SJSA1 (cell line): Measurements from ENCODE around the gene KIF6. TPM values are rescaled to one million over a fixed set of nuclear protein-coding genes. Genes with fewer than 3 reads are reported as not detected.
A peak's percentile ranks its signal among the peaks of the same experiment; 100 is the strongest.

ENCODE experiments used
- DNase-seq, 2 experiments: peaks; one replicate each; pipeline ENCODE4 v3.0.0-alpha.2; 2015 to 2020; ENCODE audit warnings: low spot score in 2 of 2, low read depth in 1 of 2
- H3K27ac ChIP-seq: fragments of 250-450 bp; sonication (Bioruptor Pico); 2 replicates; pipeline ENCODE4 v1.5.1; 2020; ENCODE audit warnings: mild to moderate bottlenecking, moderate library complexity
- H3K27me3 ChIP-seq: fragments of 250-450 bp; sonication (Bioruptor Pico); replicated peaks from 2 replicates; pipeline ENCODE4 v1.5.1; 2020; ENCODE audit warnings: mild to moderate bottlenecking, moderate library complexity
- H3K36me3 ChIP-seq: fragments of 250-450 bp; sonication (Bioruptor Pico); 2 replicates; pipeline ENCODE4 v1.5.1; 2020; ENCODE audit warnings: mild to moderate bottlenecking
- H3K4me1 ChIP-seq: fragments of 250-450 bp; sonication (Bioruptor Pico); replicated peaks from 2 replicates; pipeline ENCODE4 v1.6.1; 2021; ENCODE audit warnings: mild to moderate bottlenecking
- H3K4me3 ChIP-seq: fragments of 250-450 bp; sonication (Bioruptor Pico); 2 replicates; pipeline ENCODE4 v1.5.1; 2020; ENCODE audit warnings: mild to moderate bottlenecking
- H3K9me3 ChIP-seq: fragments of 250-450 bp; sonication (Bioruptor Pico); replicated peaks from 2 replicates; pipeline ENCODE4 v1.5.1; 2020; ENCODE audit warnings: mild to moderate bottlenecking
- total RNA-seq: library from RNA; depleted of rRNA; stranded (reverse); fragments of >200 nt; shearing (Covaris generic); gene quantifications from 2 replicates; pipeline ENCODE4 v1.2.3, GENCODE V29; 2014

Gene KIF6
- total RNA-seq, 1 experiment from 2014 or later = not detected

- Histone ChIP-seq H3K4me1 (no peaks in the 10 kb centered on the region), H3K36me3 (no peaks in the 10 kb centered on the region), H3K27ac (no peak overlapping the region), H3K4me3 (no peak overlapping the region), H3K27me3 (no peaks in the 10 kb centered on the region), H3K9me3 (no peaks in the 10 kb centered on the region)
- DNase-seq = no peak
These were observed 374.3 kb downstream of the KIF6 start for GRCh38 chr6:39350723-39351505.

- DNase-seq = no peak
- H3K9me3 ChIP-seq = no peaks in the 10 kb centered on the region
- H3K4me1 ChIP-seq = no peaks in the 10 kb centered on the region
- no peaks in the 10 kb centered on the region for H3K27me3 ChIP-seq
- H3K36me3 ChIP-seq = no peaks in the 10 kb centered on the region
- no peak overlapping the region for H3K4me3 ChIP-seq
- H3K27ac ChIP-seq = no peak overlapping the region
These were observed 376.5 kb downstream of the KIF6 start for GRCh38 chr6:39348740-39349139.

GRCh38 chr6:39347906-39348585, 377.2 kb downstream of the KIF6 start:
- Histone ChIP-seq H3K36me3 (no peaks in the 10 kb centered on the region), H3K27me3 (no peaks in the 10 kb centered on the region), H3K9me3 (no peaks in the 10 kb centered on the region), H3K4me1 (no peaks in the 10 kb centered on the region), H3K27ac (no peak overlapping the region), H3K4me3 (no peak overlapping the region)
- peak; percentile 31 to 60 for DNase-seq

- no peak overlapping the region for H3K4me3 ChIP-seq
- no peaks in the 10 kb centered on the region for H3K4me1 ChIP-seq
- no peak overlapping the region for H3K27ac ChIP-seq
- H3K36me3 ChIP-seq = no peaks in the 10 kb centered on the region
- no peak for DNase-seq
- H3K27me3 ChIP-seq = no peaks in the 10 kb centered on the region
- H3K9me3 ChIP-seq = no peaks in the 10 kb centered on the region
These were observed 378.0 kb downstream of the KIF6 start for GRCh38 chr6:39347206-39347605.

- Histone ChIP-seq H3K27ac (no peak overlapping the region), H3K4me1 (no peaks in the 10 kb centered on the region), H3K27me3 (no peaks in the 10 kb centered on the region), H3K4me3 (no peak overlapping the region), H3K9me3 (no peaks in the 10 kb centered on the region), H3K36me3 (no peaks in the 10 kb centered on the region)
- DNase-seq = no peak
These were observed 380.4 kb downstream of the KIF6 start for GRCh38 chr6:39344821-39345280.

DNA sequence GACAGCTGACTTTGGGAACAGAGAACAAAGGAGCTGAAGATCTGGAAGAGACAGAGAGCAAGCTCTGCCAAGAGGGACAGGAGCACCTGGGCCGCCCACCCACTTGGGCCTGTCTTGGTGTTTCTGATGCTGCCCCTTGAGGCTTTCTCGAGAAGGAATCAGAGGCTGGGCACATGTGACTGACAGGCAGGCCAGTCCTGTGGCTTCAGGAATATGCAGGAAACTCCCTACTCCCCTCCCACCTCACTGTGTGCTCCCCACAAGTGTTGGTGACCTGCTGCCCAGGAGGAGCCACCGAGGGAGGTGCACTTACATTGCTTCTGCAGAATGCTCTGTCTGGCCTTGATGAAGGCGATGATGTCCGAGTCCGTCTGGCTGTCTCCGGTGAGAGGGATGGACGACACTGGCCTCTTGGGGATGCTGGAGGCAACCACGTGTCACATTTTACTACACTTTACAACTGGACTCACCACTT, 381.8 kb downstream of the KIF6 start:
- Histone ChIP-seq H3K36me3 (no peaks in the 10 kb centered on the region), H3K4me1 (no peaks in the 10 kb centered on the region), H3K27ac (no peak overlapping the region), H3K27me3 (no peaks in the 10 kb centered on the region), H3K4me3 (no peak overlapping the region), H3K9me3 (no peaks in the 10 kb centered on the region)
- DNase-seq = no peak

DNA sequence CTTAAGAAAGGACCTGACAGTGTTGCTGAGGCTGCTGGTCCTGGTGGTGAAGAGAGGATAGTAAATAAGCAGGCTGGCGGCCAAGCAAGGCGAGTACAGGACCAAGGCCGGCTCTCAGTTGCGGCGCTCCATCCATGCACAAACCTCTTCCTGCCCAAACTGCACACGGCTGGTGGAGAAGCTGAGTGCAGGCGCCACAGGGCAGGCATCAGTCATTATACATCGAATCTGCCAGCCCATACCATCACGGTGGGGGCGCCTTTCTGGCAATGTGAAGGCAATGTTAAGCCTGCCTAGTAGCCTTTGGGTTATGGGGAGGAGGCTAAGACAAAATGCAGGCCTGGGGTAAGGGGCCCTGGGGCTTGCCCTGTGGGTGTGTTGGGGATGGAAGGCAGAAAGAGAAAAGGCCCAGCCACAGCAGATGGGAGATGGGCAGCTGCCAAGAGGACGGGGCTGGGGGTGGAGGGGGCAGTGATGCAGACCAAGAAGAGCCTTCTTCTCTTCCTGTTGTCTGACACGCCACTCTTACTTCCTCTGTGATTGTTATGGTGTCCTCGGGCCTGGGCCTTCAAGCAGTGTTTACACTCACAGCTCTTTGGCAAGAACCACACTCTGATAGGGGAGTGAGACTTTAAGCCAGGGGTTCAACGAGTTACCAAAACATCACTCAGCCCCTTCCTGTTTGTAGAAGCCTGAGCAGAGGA, 382.4 kb downstream of the KIF6 start:
- no peak for DNase-seq
- no peaks in the 10 kb centered on the region for H3K27me3 ChIP-seq
- H3K4me1 ChIP-seq = no peaks in the 10 kb centered on the region
- H3K36me3 ChIP-seq = no peaks in the 10 kb centered on the region
- H3K4me3 ChIP-seq = no peak overlapping the region
- no peaks in the 10 kb centered on the region for H3K9me3 ChIP-seq
- H3K27ac ChIP-seq = no peak overlapping the region

GRCh38 chr6:39341937-39342336, 383.3 kb downstream of the KIF6 start:
- H3K9me3 ChIP-seq = no peaks in the 10 kb centered on the region
- H3K4me3 ChIP-seq = no peak overlapping the region
- H3K27ac ChIP-seq = no peak overlapping the region
- H3K4me1 ChIP-seq = no peaks in the 10 kb centered on the region
- H3K36me3 ChIP-seq = no peaks in the 10 kb centered on the region
- DNase-seq = no peak
- no peaks in the 10 kb centered on the region for H3K27me3 ChIP-seq

- Histone ChIP-seq H3K4me1 (no peaks in the 10 kb centered on the region), H3K27ac (no peak overlapping the region), H3K9me3 (no peaks in the 10 kb centered on the region)
These were observed 383.9 kb downstream of the KIF6 start for GRCh38 chr6:39341352-39341751.

DNA sequence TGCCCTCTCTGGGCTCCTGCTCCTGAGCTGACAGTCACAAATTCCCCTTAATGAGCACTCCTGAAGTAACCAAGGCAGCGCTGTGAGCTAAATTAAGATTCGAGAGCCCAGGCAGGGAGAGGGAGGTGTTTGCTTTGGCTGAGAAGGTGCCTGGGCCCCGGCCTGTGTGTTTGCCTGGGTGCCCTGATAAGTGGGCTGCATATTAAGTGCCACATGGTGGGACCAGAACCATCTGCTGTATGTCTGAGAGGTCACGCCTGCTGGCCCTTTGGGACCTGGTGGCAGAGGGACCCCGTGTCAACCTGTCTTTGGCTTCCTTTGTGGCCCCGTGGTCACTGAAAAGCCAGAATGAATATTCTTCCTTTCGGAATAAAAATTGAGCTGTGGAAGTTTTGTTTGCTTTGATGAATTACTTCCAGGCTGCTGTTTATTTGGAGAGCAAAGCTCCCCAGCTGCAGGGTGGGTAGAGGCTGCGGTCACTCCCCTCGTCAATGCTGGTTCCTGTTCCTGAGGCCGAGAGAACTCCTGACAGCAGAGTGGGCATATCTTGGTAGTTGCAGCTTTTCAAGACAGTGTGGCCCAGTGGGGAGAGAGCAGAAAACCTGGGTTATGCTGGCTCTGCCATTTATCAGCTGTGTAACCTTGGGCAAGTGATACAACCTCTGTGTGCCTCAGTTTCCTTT, 385.2 kb downstream of the KIF6 start:
- Histone ChIP-seq H3K27me3 (no peaks in the 10 kb centered on the region), H3K27ac (no peak overlapping the region), H3K36me3 (no peaks in the 10 kb centered on the region), H3K4me1 (no peaks in the 10 kb centered on the region), H3K9me3 (no peaks in the 10 kb centered on the region), H3K4me3 (no peak overlapping the region)
- no peak for DNase-seq

More at GRCh38 chr6:39341352-39341751, 383.9 kb downstream of the KIF6 start:
- Histone ChIP-seq H3K27me3 (no peaks in the 10 kb centered on the region), H3K36me3 (no peaks in the 10 kb centered on the region), H3K4me3 (no peak overlapping the region)
- no peak for DNase-seq

- H3K4me3 ChIP-seq = no peak overlapping the region
- DNase-seq = no peak
- H3K36me3 ChIP-seq = no peaks in the 10 kb centered on the region
- H3K4me1 ChIP-seq = no peaks in the 10 kb centered on the region
- no peak overlapping the region for H3K27ac ChIP-seq
- H3K27me3 ChIP-seq = no peaks in the 10 kb centered on the region
- no peaks in the 10 kb centered on the region for H3K9me3 ChIP-seq
These were observed 385.9 kb downstream of the KIF6 start for GRCh38 chr6:39339096-39339867.

DNA sequence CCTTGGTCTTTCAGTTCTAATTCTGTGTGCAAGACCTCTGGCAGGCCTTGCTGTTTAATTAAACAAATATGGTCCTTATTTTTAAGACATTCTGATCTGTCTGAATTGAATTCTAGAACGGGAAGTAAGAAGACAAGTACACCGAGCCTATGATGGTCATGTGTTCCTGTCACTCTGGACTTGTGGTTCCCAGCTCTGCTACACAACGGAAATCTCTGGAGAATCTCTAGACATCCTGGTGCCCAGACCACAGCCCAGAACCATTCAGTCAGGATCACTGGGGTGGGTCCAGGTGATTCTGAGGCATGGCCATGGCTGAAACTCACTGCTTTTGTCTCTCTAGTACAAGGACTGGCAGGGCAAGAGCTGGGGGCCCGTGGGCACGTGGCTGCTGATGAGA, 386.8 kb downstream of the KIF6 start:
- no peaks in the 10 kb centered on the region for H3K27me3 ChIP-seq
- DNase-seq = no peak

More for the DNA sequence above, 386.8 kb downstream of the KIF6 start:
- Histone ChIP-seq H3K4me3 (no peak overlapping the region), H3K36me3 (no peaks in the 10 kb centered on the region), H3K27ac (no peak overlapping the region), H3K4me1 (no peaks in the 10 kb centered on the region), H3K9me3 (no peaks in the 10 kb centered on the region)
